NOMO-1 treated with DMSO at 0.1 percent for 48 hours (cell line): Measurements from ENCODE around the gene RELB.
"Not testable (repeated sequence)": the region's sequence is repeated elsewhere in the genome, so short reads cannot be mapped to it uniquely, and the experiment has no call there.

Source experiments
- DNase-seq: peaks from one replicate; lab custom pipeline; 2025; ENCODE audit not compliant: unreplicated experiment; lab: John Stamatoyannopoulos, UW

The RELB gene, protein sequence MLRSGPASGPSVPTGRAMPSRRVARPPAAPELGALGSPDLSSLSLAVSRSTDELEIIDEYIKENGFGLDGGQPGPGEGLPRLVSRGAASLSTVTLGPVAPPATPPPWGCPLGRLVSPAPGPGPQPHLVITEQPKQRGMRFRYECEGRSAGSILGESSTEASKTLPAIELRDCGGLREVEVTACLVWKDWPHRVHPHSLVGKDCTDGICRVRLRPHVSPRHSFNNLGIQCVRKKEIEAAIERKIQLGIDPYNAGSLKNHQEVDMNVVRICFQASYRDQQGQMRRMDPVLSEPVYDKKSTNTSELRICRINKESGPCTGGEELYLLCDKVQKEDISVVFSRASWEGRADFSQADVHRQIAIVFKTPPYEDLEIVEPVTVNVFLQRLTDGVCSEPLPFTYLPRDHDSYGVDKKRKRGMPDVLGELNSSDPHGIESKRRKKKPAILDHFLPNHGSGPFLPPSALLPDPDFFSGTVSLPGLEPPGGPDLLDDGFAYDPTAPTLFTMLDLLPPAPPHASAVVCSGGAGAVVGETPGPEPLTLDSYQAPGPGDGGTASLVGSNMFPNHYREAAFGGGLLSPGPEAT

GRCh38 chr19:45001087-45001739 is at the start of gene RELB:
RELB (plus strand) TSS chr19:45001464; CDS start chr19:45001580, 116 bp downstream.
- DNase-seq: peak; percentile 70

DNA sequence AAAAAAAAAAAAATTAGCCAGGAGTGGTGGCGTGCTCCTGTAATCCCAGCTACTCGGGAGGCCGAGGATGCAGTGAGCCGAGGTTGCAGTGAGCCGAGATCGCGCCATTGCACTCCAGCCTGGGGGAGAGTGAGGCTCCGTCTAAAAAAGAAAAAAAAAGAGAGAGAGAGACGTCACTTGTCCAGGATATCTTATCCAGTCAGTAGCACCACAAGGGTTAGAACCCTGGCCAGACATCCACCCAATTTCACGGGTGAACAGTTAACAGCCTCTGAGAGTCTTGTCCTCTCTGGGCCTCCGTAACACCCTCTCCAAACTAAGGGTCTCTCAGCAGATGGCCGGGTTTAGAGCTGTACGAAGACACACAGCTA is 47.0 kb upstream of the RELB start:
- no peak for DNase-seq

GRCh38 chr19:44954649-44955504 is 46.4 kb upstream of the RELB start, which contains the start of gene CLPTM1:
CLPTM1 (plus strand) TSS chr19:44955380; CDS start chr19:44955396, 16 bp downstream.
- peak; percentile 92 for DNase-seq

DNA sequence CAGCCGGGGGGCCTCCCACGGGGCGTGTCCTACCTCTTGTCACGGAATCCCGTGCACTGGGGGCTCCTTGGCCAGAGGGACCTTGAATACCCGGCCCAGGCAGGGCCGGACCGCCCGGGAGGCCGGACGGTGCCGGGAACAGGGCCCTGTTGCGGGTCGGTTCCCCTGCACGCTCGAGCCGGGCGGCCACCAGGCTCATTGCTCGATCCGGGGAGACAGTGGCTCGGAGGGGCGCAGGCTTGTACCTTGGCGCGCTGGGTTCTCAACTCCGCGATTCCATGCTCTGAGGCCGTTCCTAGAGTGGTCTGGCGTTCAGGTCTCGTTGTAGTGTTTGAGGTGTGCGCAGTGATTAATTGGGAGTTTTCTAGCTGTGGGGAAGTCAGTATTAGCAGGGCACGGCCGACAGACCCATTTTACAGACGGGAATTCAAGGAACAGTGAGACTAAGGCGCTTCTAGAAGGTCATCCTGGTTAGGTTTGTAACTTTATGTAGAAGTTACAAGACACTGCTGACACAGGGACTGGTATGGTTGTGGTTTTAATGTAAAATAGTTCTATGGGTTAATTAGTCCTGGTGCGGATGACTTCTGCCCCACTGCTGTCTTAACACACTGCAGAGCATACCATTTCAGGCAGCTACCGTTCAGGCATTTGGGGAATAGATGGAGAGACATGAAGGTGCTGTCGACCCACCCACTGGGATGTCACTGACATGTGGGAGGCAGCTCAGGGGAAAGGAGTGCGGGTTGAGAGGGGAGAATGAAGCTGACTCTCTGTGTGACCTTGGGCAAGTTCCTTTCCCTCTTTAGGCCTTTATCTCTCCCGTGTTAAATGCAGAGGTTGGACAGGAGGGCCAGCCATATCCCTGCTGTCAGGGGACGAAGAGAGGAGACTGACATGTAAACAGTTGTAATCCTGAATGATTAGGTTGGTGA is 45.5 kb upstream of the RELB start:
- no peak for DNase-seq

GRCh38 chr19:44957526-44957925 is 43.7 kb upstream of the RELB start:
- DNase-seq: no peak

DNA sequence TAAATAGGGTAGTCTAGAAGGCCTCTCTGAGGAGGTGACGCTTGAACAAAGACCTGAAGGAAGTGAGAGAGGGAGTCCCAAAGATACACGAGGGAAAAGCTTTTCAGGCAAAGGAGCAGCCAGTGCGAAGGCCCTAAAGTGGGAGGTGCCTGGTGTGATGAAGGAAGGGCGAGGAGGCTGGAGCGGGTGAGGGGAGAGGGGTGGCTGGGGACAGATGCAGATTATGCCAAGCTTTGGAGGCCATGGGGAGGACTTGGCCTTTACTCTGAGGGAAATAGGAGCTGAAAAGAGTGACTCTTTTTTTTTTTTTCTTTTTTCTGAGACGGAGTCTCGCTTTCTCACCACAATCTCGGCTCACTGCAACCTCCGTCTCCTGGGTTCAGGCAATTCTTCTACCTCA is 43.2 kb upstream of the RELB start:
- no peak for DNase-seq

DNA sequence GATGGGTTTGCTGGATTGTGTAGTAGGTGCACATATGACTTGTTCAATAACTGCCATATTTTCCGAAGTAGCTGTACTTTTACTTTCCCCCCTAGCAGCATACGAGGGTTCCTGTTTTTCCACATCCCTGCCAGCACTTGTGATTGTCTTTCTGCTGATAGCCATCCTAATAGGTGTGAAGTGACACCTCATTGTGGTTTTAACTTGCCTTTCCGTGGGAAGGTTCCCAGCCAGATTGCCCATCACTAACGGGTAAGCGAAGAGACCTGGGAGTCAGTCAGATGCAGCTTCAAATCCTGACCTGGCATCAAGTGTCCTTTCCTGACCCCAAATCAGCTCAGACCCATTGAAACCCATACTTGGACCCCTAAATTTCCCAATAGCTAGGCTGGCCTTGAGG is 41.6 kb upstream of the RELB start:
- no peak for DNase-seq

- no peak for DNase-seq
These were observed 40.1 kb upstream of the RELB start for GRCh38 chr19:44960906-44961728.

DNA sequence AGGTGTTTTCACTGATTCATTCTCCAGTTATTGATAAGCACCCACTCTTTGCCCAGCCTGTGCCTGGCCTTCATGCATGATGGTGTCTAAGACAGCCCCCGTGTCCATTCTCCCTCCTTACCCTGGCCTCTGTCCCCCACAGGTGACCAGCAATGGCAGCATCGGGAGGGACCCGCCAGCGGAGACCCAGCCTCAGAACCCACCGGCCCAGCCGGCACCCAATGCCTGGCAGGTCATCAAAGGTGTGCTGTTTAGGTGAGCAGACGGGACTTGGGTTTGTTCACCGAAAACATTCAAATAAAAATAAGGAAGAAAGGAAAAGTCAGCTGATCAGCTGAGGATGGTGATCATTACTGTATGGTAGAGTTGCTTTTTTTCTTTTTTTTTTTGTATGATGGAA is 39.4 kb upstream of the RELB start:
- no peak for DNase-seq

- no peak for DNase-seq
These were observed 33.1 kb upstream of the RELB start for GRCh38 chr19:44968118-44968517.

GRCh38 chr19:44968670-44969069 is 32.6 kb upstream of the RELB start:
- no peak for DNase-seq

GRCh38 chr19:44969437-44969836 is 31.8 kb upstream of the RELB start:
- DNase-seq: no peak

GRCh38 chr19:44971451-44971850 is 29.8 kb upstream of the RELB start:
- DNase-seq: not testable (repeated sequence)

GRCh38 chr19:44972802-44973201 is 28.5 kb upstream of the RELB start:
- DNase-seq: no peak

DNA sequence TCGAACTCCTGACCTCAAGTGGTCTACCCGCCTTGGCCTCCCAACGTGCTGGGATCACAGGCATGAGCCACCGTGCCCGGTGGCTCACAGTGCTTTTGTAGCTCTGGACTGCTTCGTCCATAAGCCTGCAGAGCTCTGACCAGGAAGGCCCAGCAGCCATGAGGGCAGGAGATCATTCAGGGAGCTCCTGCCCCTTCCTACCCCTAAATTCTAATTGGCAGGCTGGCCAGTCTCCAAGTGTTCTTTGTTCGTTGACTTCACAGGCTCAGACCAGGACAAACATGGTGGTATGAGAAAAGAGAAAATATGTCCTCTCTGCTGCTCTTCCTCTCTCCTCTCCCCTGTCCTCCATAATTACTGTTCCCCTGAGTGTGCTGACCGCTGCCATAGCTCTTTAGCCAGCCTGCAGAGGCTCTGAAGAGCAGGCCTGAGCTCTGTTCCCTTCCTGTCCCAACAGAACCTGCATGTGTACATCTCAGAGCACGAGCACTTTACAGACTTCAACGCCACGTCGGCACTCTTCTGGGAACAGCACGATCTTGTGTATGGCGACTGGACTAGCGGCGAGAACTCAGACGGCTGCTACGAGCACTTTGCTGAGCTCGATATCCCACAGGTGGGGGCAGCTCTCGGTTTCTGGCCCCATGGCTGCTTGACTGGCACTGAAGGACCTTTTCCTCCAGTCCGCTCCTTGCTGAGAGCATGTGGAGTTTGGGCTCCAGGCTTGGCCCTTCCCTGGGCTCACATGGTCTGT is 27.1 kb upstream of the RELB start:
- DNase-seq: no peak

DNA sequence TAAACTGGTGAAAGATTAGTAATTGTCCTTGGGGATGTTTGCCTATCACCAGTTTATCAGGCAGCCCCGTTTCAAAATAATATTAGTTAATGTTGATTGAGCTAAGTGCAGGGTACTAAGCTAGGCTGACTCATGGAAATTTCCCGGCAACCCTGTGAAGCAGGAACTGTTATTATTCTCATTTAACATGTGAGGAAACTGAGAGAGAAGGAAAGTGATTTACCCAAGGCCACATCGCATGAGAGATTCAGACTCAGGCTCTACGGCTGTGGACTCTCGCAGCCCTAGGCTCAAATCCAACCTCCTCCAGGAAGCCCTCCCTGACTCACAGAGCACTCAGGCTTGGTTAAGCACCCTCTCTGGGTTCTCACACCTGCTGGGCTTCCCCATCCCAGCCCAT is 26.4 kb upstream of the RELB start:
- DNase-seq: no peak

DNA sequence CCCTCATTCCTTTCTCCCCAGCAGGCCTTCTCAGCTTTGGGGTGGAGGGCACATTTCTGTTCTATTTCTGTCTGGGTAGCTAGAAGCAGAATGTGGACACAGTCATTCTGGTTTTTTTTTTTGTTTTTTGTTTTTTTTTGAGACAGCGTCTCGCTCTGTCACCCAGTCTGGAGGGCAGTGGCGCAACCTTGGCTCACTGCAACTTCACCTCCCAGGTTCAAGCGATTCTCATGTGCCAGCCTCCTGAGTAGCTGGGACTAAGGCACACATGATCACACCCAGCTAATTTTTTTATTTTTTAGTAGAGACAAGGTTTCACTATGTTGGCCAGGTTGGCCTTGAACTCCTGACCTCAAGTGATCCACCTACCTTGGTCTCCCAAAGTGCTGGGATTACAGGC is 25.8 kb upstream of the RELB start:
- no peak for DNase-seq

GRCh38 chr19:44984005-44984404 is 17.3 kb upstream of the RELB start:
- DNase-seq: no peak

GRCh38 chr19:44985445-44985844 is 15.8 kb upstream of the RELB start:
- no peak for DNase-seq
